ENCODE results near the gene AMPD3.

GRCh38 chr11:10543782-10544181, 88.7 kb downstream of the AMPD3 start:
- TF ChIP-seq, protein P1, sequence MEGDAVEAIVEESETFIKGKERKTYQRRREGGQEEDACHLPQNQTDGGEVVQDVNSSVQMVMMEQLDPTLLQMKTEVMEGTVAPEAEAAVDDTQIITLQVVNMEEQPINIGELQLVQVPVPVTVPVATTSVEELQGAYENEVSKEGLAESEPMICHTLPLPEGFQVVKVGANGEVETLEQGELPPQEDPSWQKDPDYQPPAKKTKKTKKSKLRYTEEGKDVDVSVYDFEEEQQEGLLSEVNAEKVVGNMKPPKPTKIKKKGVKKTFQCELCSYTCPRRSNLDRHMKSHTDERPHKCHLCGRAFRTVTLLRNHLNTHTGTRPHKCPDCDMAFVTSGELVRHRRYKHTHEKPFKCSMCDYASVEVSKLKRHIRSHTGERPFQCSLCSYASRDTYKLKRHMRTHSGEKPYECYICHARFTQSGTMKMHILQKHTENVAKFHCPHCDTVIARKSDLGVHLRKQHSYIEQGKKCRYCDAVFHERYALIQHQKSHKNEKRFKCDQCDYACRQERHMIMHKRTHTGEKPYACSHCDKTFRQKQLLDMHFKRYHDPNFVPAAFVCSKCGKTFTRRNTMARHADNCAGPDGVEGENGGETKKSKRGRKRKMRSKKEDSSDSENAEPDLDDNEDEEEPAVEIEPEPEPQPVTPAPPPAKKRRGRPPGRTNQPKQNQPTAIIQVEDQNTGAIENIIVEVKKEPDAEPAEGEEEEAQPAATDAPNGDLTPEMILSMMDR (IDR thresholded peaks at IDR 0.05 in 4 of 5, conservative IDR thresholded peaks at IDR 0.05 in 1 of 5) = no peak
- TF ChIP-seq POLR2A (IDR thresholded peaks at IDR 0.05) = no peak
